Stomach (tissue), 4 donors: ENCODE data around the gene TGFBR2.

Source experiments
- EP300 ChIP-seq: sonication (generic); formaldehyde crosslinking; IDR thresholded peaks from one replicate; pipeline ENCODE4 v1.6.1; 2017; ENCODE audit warnings: antibody characterized with exemption
- POLR2AphosphoS5 ChIP-seq, 3 donors: sonication (generic); formaldehyde crosslinking; IDR thresholded peaks; one replicate each; pipeline ENCODE4 v1.6.1; 2016; ENCODE audit warnings: antibody characterized with exemption in 3 of 3
- TF ChIP-seq, protein P1 (sequence below), 7 experiments: fragments of 450-650 bp in 4 of 7; fragments of 200-600 bp in 3 of 7; sonication (generic) in 3 of 7; IDR thresholded peaks; one replicate each; pipeline ENCODE4 v1.5.1; 2016 to 2019; ENCODE audit warnings: antibody characterized with exemption in 7 of 7, control low read depth in 2 of 7, mild to moderate bottlenecking in 1 of 7

- TF ChIP-seq, protein P1, sequence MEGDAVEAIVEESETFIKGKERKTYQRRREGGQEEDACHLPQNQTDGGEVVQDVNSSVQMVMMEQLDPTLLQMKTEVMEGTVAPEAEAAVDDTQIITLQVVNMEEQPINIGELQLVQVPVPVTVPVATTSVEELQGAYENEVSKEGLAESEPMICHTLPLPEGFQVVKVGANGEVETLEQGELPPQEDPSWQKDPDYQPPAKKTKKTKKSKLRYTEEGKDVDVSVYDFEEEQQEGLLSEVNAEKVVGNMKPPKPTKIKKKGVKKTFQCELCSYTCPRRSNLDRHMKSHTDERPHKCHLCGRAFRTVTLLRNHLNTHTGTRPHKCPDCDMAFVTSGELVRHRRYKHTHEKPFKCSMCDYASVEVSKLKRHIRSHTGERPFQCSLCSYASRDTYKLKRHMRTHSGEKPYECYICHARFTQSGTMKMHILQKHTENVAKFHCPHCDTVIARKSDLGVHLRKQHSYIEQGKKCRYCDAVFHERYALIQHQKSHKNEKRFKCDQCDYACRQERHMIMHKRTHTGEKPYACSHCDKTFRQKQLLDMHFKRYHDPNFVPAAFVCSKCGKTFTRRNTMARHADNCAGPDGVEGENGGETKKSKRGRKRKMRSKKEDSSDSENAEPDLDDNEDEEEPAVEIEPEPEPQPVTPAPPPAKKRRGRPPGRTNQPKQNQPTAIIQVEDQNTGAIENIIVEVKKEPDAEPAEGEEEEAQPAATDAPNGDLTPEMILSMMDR (IDR thresholded peaks at IDR 0.05) = no peak
- TF ChIP-seq POLR2AphosphoS5 (IDR thresholded peaks at IDR 0.05) (no peak), EP300 (no peak)
Measured at GRCh38 chr3:30563956-30564355, 42.4 kb upstream of the TGFBR2 start.
